Effector memory CD4-positive, alpha-beta T cell (primary cell): Measurements from ENCODE around the gene SPNS3.

Source experiments
- DNase-seq, 3 donors: peaks; one replicate each; pipeline ENCODE4 v3.0.0-alpha.2; 2020
- H3K27ac ChIP-seq: 2 replicates; pipeline ENCODE4 v1.7.0; 2013; ENCODE audit warnings: mild to moderate bottlenecking, low read length, moderate library complexity; ENCODE audit not compliant: insufficient read depth, poor library complexity, severe bottlenecking
- H3K27me3 ChIP-seq: replicated peaks from 2 replicates; pipeline ENCODE4 v1.7.0; 2013; ENCODE audit warnings: mild to moderate bottlenecking, low read length; ENCODE audit not compliant: insufficient read depth, control insufficient read depth, poor library complexity, severe bottlenecking
- H3K36me3 ChIP-seq: 2 replicates; pipeline ENCODE4 v1.7.0; 2013; ENCODE audit warnings: mild to moderate bottlenecking, low read length, moderate library complexity; ENCODE audit not compliant: control insufficient read depth, insufficient read depth
- H3K4me1 ChIP-seq: 2 replicates; pipeline ENCODE4 v1.7.0; 2013; ENCODE audit warnings: low read length, mild to moderate bottlenecking; ENCODE audit not compliant: control insufficient read depth, insufficient read depth, poor library complexity, severe bottlenecking
- H3K4me3 ChIP-seq: 2 replicates; pipeline ENCODE4 v1.7.0; 2013; ENCODE audit warnings: low read length, low read depth, mild to moderate bottlenecking; ENCODE audit not compliant: insufficient read depth, poor library complexity, severe bottlenecking
- H3K9me3 ChIP-seq: 2 replicates; pipeline ENCODE4 v1.7.0; 2013; ENCODE audit warnings: mild to moderate bottlenecking, low read length, moderate library complexity; ENCODE audit not compliant: control insufficient read depth

SPNS3 gene

GRCh38 chr17:4508207-4508606 lies 74.5 kb downstream of the SPNS3 start:
- Histone ChIP-seq H3K4me1 (peaks cover 5% of the 10 kb centered on the region), H3K4me3 (no peak overlapping the region), H3K9me3 (no peaks in the 10 kb centered on the region), H3K27ac (no peak overlapping the region), H3K27me3 (no peaks in the 10 kb centered on the region), H3K36me3 (no peaks in the 10 kb centered on the region)
- no peak for DNase-seq

- Histone ChIP-seq H3K4me3 (no peak overlapping the region), H3K4me1 (peaks cover under 1% of the 10 kb centered on the region), H3K9me3 (no peaks in the 10 kb centered on the region), H3K27me3 (no peaks in the 10 kb centered on the region), H3K27ac (no peak overlapping the region), H3K36me3 (no peaks in the 10 kb centered on the region)
- no peak for DNase-seq
These were observed 75.7 kb downstream of the SPNS3 start for GRCh38 chr17:4509401-4509800.

GRCh38 chr17:4509923-4510617 lies 76.3 kb downstream of the SPNS3 start:
- Histone ChIP-seq H3K36me3 (no peaks in the 10 kb centered on the region), H3K9me3 (no peaks in the 10 kb centered on the region), H3K4me3 (no peak overlapping the region), H3K4me1 (no peaks in the 10 kb centered on the region), H3K27ac (no peak overlapping the region), H3K27me3 (no peaks in the 10 kb centered on the region)
- no peak for DNase-seq

- Histone ChIP-seq H3K4me3 (no peak overlapping the region), H3K27me3 (no peaks in the 10 kb centered on the region), H3K27ac (no peak overlapping the region), H3K9me3 (no peaks in the 10 kb centered on the region), H3K36me3 (no peaks in the 10 kb centered on the region), H3K4me1 (no peaks in the 10 kb centered on the region)
- DNase-seq: no peak
These were observed 76.8 kb downstream of the SPNS3 start for GRCh38 chr17:4510618-4510941.

GRCh38 chr17:4511199-4511932 lies 77.6 kb downstream of the SPNS3 start:
- H3K4me3 ChIP-seq: no peak overlapping the region
- no peak overlapping the region for H3K27ac ChIP-seq
- H3K27me3 ChIP-seq: no peaks in the 10 kb centered on the region
- H3K36me3 ChIP-seq: no peaks in the 10 kb centered on the region
- no peaks in the 10 kb centered on the region for H3K4me1 ChIP-seq
- H3K9me3 ChIP-seq: no peaks in the 10 kb centered on the region
- DNase-seq: no peak

- Histone ChIP-seq H3K9me3 (no peaks in the 10 kb centered on the region), H3K27ac (no peak overlapping the region), H3K4me1 (no peaks in the 10 kb centered on the region), H3K36me3 (no peaks in the 10 kb centered on the region), H3K4me3 (no peak overlapping the region), H3K27me3 (no peaks in the 10 kb centered on the region)
- DNase-seq: no peak
These were observed 78.7 kb downstream of the SPNS3 start for GRCh38 chr17:4512156-4513112.

GRCh38 chr17:4513113-4514032 lies 79.6 kb downstream of the SPNS3 start:
- Histone ChIP-seq H3K9me3 (no peaks in the 10 kb centered on the region), H3K4me3 (no peak overlapping the region), H3K4me1 (no peaks in the 10 kb centered on the region), H3K36me3 (no peaks in the 10 kb centered on the region), H3K27me3 (no peaks in the 10 kb centered on the region), H3K27ac (no peak overlapping the region)
- no peak for DNase-seq

- no peak for DNase-seq
- Histone ChIP-seq H3K4me3 (no peak overlapping the region), H3K27ac (no peak overlapping the region), H3K4me1 (no peaks in the 10 kb centered on the region), H3K27me3 (no peaks in the 10 kb centered on the region), H3K9me3 (no peaks in the 10 kb centered on the region), H3K36me3 (no peaks in the 10 kb centered on the region)
These were observed 80.5 kb downstream of the SPNS3 start for GRCh38 chr17:4514206-4514605.

GRCh38 chr17:4514779-4515178 lies 81.0 kb downstream of the SPNS3 start:
- Histone ChIP-seq H3K4me1 (no peaks in the 10 kb centered on the region), H3K36me3 (no peaks in the 10 kb centered on the region), H3K27ac (no peak overlapping the region), H3K27me3 (no peaks in the 10 kb centered on the region), H3K4me3 (no peak overlapping the region), H3K9me3 (no peaks in the 10 kb centered on the region)
- DNase-seq: no peak
